ENCODE results near the gene DGKB. TPM values are rescaled to one million over a fixed set of nuclear protein-coding genes. Genes with fewer than 3 reads are reported as not detected.
"Not testable (repeated sequence)": the region's sequence is repeated elsewhere in the genome, so short reads cannot be mapped to it uniquely, and the experiment has no call there.

DGKB gene
- polyA plus RNA-seq, 3 donors: 2.3 to 3.3 (median 2.6) TPM

GRCh38 chr7:14292737-14293136 is 609.8 kb downstream of the DGKB start:
- no peak for DNase-seq

GRCh38 chr7:14289957-14290356 is 612.6 kb downstream of the DGKB start:
- DNase-seq: no peak

- no peak for DNase-seq
Observed at GRCh38 chr7:14288701-14289100, 613.9 kb downstream of the DGKB start.

GRCh38 chr7:14287398-14287797 is 615.2 kb downstream of the DGKB start:
- no peak for DNase-seq

GRCh38 chr7:14286036-14286435 is 616.5 kb downstream of the DGKB start:
- no peak for DNase-seq

GRCh38 chr7:14279065-14279871 is 623.3 kb downstream of the DGKB start:
- DNase-seq: not testable (repeated sequence)

GRCh38 chr7:14275356-14275755 is 627.2 kb downstream of the DGKB start:
- no peak for DNase-seq

- no peak for DNase-seq
Observed at GRCh38 chr7:14271441-14271840, 631.1 kb downstream of the DGKB start.

GRCh38 chr7:14270099-14270498 is 632.5 kb downstream of the DGKB start:
- DNase-seq: no peak

GRCh38 chr7:14260011-14260410 is 642.5 kb downstream of the DGKB start:
- DNase-seq: no peak

GRCh38 chr7:14258861-14259260 is 643.7 kb downstream of the DGKB start:
- DNase-seq: no peak

GRCh38 chr7:14258441-14258840 is 644.1 kb downstream of the DGKB start:
- DNase-seq: no peak

- no peak for DNase-seq
Observed at GRCh38 chr7:14252458-14252857, 650.1 kb downstream of the DGKB start.

- no peak for DNase-seq
Observed at GRCh38 chr7:14242175-14242574, 660.4 kb downstream of the DGKB start.

- DNase-seq: peak; percentile 3
Observed at GRCh38 chr7:14236834-14237233, 665.7 kb downstream of the DGKB start.

GRCh38 chr7:14235056-14235455 is 667.5 kb downstream of the DGKB start:
- no peak for DNase-seq

- no peak for DNase-seq
Observed at GRCh38 chr7:14233868-14234369, 668.6 kb downstream of the DGKB start.

- peak; percentile 29 for DNase-seq
Observed at GRCh38 chr7:14233076-14233867, 669.3 kb downstream of the DGKB start.

GRCh38 chr7:14229047-14229446 is 673.5 kb downstream of the DGKB start:
- no peak for DNase-seq

GRCh38 chr7:14228341-14228740 is 674.2 kb downstream of the DGKB start:
- DNase-seq: no peak

- DNase-seq: no peak
Observed at GRCh38 chr7:14226126-14226525, 676.4 kb downstream of the DGKB start.

GRCh38 chr7:14219125-14219524 is 683.4 kb downstream of the DGKB start:
- no peak for DNase-seq

GRCh38 chr7:14218338-14218737 is 684.2 kb downstream of the DGKB start:
- DNase-seq: no peak
